ENCODE data around the gene ZFYVE21.
"Not testable (repeated sequence)": the region's sequence is repeated elsewhere in the genome, so short reads cannot be mapped to it uniquely, and the experiment has no call there.

The ZFYVE21 gene

GRCh38 chr14:103715052-103716000 is at the start of gene ZFYVE21, which contains the start of gene XRCC3:
Gene ZFYVE21 (plus strand): TSS chr14:103715810. CDS start chr14:103715842, 32 bp downstream.
Gene XRCC3 (minus strand): TSS chr14:103715451. CDS start chr14:103711087, 4,364 bp downstream.
- DNase-seq (ENCODE audit: low spot score): peak; percentile 100

DNA sequence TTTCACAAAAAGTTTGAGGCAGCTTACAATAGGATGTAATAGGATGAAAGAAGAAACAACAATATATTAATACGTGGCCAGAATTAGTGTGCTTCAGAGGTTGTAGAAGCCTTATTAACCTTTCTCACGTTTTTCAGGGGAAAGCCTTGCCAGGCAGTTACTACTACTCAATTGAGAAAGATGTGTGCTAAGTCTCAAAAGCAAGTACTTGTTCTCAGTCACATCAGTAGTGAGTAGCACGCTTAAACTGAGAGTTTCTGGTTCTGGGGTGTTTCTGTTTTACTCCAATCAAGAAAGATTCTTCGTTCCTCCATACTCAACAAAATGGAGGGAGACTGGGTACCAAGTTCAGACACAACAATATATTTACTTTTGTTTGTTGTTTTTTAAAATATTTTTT is 47.9 kb upstream of the ZFYVE21 start:
- no peak for DNase-seq (ENCODE audit: low spot score)

DNA sequence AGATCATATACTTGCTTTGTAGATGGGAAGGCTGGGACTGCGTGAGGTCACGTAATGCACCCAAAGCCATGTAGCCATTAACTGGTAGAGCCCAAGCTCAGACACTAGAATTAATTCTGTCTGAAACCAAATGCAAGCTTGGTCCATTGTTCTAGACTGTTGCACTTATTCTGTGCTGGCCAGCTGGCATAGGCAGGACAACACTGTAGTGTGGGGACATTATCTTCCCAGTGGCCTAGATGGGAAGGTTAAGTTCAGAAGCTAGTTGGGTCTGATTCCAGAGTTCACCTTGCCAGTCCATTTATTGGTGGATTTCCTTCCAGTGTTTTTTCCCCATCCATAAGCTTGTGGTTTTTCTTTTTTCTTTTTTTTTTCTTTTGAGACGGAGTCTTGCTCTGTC is 47.5 kb upstream of the ZFYVE21 start:
- no peak for DNase-seq (ENCODE audit: low spot score)

GRCh38 chr14:103669370-103669769 is 46.2 kb upstream of the ZFYVE21 start:
- DNase-seq (ENCODE audit: low spot score): no peak

DNA sequence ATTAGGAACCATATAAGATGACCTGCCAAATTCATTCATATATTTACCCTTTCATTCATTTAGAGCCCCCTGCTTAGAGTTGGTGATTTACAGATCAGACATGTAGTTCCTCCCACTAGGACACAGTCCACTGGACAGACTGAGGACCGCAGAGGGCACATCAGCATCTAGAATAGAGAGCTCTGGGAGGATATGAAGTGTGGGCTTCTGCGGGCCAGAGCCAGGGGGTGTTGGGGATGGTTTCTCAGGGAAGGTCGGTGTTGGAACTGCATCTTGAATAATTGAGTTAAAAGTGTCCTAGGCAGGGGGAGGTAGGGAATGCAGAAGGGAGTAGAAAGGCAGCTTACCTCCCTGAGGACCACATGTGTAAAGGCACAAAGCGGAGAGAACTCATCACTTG is 43.7 kb upstream of the ZFYVE21 start:
- DNase-seq (ENCODE audit: low spot score): no peak

DNA sequence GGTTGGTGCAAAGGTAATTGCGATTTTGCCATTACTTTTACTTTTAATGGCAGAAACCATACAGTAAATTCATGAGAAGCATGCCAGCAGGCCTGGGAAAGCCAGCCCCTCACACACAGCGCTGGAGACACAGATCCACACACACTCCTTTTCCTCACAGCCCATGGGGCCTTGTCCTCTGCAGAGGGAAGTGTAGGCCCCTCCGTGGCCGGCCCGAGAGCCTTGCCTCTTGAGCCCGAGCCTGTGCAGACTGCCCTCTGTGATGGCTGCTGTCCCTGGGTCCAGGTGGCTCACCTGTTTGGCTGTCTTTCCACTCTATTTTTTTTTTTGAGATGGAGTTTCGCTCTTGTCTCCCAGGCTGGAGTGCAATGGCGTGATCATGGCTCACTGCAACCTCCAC is 39.7 kb upstream of the ZFYVE21 start:
- no peak for DNase-seq (ENCODE audit: low spot score)

DNA sequence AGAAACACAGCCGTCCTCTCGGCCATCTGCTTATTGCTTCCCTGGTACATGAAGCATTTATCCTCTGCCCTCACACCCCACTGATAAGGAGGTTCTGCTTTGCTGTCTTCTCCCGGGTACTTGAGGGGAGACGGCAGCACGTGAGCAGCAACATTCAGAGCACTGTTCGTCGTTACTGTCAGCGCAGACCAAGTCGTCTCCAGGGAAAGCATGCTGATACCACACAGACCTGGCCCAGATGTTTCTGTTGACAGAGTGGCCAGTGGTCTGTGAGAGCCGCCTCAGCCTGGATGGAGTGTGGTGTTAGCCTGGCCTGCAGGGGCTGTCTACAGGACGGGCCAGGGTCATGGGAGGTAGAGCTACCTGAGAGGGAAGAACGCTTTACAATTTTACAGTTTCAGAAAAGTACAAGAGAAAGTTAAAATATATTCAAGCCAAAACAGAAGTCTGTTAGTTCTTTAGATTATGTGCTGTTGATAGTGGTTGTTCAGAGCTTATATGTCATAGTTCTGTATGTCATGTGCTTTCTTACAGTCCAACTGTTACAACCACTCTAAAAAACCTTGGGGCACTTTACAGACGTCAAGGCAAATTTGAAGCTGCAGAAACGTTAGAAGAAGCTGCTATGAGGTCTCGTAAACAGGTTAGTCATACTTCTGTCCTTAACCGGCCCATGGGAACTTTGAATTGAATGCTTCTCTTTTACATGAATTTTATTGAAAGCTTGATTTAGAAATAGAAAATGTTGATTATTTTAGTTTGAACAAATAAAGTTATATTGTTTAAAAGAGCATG is 38.5 kb upstream of the ZFYVE21 start:
- DNase-seq (ENCODE audit: low spot score): no peak

DNA sequence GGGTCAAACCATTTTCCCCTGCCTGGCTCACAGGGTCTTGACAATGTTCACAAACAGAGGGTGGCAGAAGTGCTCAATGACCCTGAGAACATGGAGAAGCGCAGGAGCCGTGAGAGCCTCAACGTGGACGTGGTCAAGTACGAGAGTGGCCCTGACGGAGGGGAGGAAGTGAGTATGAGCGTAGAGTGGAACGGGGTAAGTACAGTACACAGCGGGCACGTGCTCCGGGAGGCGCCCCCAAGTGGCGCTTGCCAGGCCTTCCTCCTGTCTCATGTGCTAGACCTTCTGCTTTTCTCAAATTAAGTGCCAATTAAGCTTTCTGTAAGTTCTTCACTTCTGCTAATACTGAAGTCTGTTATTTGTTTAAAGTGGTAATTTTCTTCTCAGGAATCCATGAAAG is 36.3 kb upstream of the ZFYVE21 start:
- no peak for DNase-seq (ENCODE audit: low spot score)

DNA sequence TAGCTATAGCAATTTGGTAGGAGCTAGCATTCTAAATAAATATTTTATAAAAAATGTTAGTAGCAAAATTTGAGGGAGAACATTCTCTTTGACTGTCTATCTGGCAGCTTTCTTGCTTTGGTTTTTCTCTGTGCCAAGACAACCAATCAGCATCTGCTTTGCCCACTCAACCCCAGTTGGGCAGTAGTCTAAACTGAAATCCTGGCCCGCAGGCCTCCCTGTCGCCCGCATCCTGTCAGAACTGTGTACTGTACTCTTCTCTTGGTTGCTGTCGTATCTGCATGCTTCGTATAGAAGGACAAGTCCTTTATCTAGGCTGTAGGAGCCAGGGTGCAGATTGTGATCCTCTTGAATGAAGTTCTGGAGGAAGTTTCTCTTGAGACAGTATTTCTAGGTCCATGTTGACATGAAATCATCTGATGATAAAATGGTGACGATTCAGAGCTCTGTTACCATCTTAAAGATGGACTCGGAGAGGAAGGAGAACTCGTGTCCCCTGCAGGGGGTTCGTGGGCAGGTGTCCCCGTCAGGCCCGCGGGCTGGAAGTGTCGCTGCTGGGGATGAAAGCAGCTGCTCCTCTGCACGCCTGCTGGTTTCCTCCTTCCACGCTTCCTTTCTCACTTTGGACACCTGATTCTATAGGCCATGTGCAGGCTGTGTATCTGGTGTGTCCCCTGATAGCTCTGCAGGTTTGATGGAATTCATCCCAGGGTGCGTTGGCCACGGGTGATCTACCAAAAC is 34.9 kb upstream of the ZFYVE21 start:
- DNase-seq (ENCODE audit: low spot score): no peak

GRCh38 chr14:103683139-103683538 is 32.5 kb upstream of the ZFYVE21 start:
- no peak for DNase-seq (ENCODE audit: low spot score)

DNA sequence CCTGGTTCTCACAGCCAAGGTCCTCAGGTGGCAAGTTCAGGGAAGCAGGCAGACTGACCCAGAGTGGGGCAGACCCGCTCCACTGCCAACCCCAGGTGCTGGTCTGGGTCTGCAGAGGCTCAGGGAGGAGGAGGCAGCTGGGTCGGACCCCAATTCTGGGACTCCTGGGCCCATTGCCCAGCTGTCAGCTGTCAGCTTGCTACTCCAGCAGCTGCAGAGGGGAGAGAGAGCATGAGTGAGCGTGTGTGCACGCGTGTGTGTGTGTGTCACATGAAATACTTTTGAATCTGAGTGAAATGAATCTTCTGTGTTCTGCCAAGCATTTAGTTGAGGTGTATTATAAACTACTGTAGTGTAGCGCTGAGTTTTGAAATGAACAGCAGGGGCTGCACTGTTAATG is 31.1 kb upstream of the ZFYVE21 start:
- no peak for DNase-seq (ENCODE audit: low spot score)

DNA sequence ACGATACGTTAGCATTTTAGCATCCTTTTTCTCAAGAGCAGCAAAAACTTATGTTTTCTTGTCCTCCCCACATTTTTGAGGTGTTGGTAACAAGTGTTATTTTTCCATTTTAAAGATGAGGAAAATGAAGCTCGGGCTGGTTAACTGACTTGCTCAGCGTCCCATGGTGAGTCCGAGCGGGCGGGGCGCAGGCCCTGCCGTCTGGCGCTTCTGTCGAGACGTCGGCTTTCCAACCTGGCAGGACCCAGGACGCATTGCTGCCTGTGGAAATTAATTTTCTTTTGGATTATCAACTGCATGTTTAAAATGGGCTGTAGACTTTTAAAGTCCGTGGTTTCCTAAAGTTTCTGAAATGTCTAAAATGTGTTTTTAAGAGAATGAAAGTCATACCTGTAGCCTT is 30.7 kb upstream of the ZFYVE21 start:
- DNase-seq (ENCODE audit: low spot score): no peak

DNA sequence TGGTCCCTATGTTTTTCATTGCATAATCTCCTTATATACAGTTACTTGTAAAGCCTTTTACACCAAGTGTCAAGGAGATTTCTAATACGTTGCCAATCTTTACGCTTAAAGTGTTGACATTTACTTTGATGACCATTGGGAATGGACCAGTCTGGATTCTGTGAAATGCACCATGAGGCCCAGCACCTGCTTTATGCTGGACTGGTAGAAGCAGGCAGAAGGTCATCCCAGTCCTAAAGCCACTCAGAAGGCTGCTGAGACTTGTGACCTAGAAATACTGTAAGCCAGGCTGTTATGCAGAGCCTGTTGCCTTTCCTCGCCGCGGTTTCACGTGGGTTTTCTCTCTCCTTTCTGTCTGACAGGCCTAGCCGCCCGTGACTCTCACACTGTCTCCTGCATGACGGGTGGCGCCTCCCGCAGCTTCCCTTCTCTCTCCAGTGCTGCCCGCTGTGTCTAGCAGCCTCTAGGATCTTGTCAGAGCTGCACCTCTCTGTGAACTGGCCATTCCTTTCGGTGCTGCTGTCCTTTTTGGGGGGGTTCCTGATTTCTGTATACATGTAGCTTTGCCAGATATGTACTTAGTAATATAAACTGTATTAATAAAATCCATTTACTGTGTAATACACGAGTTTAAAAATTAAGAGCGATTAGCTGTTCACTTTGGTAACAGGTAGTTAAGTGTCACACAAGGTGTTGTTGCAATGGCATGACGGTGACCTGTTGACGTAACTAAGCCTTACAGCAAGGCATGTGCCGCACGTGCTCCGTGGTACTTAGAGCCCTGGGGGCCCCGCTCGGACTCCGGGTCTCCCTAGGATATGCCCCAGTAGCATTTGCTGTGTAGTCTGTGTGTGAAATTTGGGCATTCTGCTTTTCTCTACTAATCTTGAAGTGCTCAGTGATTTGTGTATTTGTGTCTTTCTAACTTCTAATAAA is 30.1 kb upstream of the ZFYVE21 start:
- no peak for DNase-seq (ENCODE audit: low spot score)

GRCh38 chr14:103686831-103687485 is 28.7 kb upstream of the ZFYVE21 start:
- DNase-seq (ENCODE audit: low spot score): no peak

DNA sequence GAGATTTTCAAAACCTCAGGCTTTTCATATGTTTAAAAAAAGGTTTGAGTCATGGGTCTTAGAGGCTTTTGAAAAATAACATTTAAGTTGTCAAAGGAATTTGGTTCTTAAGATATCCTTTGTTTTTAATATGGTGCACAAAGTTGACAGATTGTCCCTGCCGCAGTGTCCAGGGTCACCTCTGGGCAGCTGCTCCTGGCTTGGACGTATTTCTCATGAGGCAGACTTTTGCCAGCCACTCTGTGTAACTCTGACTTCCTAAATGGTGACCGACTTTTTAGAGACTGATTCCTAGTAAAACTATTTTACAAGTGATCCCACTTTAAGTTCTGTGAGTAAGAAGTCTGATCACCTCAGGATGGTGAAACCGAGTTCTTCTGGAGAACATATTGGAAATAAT is 27.9 kb upstream of the ZFYVE21 start:
- DNase-seq (ENCODE audit: low spot score): no peak

GRCh38 chr14:103688441-103688840 is 27.2 kb upstream of the ZFYVE21 start:
- no peak for DNase-seq (ENCODE audit: low spot score)

DNA sequence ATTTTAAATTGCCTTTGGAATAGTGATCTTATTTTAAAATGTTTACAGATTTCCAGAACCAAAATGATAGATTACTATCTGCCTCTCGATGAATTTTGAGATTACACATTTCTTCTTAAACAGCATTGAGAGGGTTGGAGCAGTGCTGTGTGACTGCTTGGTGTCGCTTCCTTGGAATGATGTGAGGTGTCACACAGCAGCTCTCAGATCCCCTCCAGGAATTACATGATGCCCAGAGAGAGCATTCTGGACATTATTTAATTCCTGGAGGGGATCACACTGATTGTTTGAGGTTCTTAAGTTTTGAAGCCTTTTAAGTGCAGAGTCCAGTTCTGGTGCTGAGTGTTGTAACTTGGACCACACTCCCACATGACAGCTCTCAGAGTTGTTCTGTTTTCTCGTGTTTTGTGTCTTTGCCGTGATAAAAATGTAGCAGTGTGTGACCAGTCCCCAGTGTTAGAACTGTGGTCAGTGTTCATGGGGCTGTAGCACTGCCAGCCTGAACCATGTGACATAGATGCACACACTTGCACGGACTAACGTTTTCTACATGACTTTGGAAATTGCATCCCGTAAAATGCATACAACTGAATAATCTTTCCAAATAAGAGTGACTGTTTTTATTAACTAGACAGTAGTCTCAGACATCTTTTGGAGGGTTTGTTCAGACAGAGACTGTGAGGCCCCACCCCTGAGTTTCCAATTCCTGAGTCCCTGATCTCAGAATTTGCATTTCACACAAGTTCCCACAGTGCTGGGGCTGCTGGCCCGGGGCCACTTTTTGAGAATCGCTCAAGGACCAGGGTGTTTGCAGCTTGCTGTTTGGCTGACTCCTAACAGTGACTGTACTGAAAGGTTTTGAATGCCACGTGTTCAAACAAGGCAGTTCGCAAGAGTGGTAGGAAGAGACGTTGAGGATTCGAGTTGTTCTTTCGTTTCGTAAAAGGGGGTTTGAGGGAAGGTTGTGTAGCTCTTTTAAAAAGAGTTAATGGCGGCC is 26.4 kb upstream of the ZFYVE21 start:
- DNase-seq (ENCODE audit: low spot score): peak; percentile 63

DNA sequence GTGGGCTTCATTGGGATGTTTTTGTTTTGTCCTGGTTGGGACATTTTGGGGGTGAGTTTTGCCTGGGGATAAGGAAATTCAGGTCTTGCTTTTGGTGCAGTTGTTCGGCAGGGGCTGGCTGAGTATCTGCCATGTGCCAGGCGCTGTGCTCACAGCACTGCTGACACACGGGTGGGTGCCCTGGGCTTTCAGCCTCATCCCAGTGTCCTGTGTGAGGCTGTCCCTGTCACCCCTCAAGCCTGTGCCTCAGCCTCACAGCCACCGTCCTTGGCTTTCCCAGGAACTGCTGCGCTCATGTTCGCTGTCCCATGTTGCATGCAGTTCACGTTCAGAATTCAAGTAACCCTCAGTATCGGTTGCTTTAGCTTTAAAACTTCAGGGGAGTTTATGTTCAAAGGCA is 25.3 kb upstream of the ZFYVE21 start:
- DNase-seq (ENCODE audit: low spot score): no peak

GRCh38 chr14:103691655-103692054 is 24.0 kb upstream of the ZFYVE21 start:
- DNase-seq (ENCODE audit: low spot score): not testable (repeated sequence)

All from AG08396 (cell line).